Skeletal muscle tissue (tissue), 4 donors: Measurements from ENCODE around the gene CLPSL1. TPM values are rescaled to one million over a fixed set of nuclear protein-coding genes. Genes with fewer than 3 reads are reported as not detected.
"Not testable (repeated sequence)": the region's sequence is repeated elsewhere in the genome, so short reads cannot be mapped to it uniquely, and the experiment has no call there.

Experiments used
- H3K27ac ChIP-seq: one replicate; pipeline ENCODE4 v1.7.0; 2013; ENCODE audit warnings: mild to moderate bottlenecking, low read depth, low read length, inconsistent platforms
- H3K27me3 ChIP-seq, 3 donors: one replicate each; pipeline ENCODE4 v1.7.0; 2013; ENCODE audit warnings: low read length in 3 of 3; ENCODE audit not compliant: control insufficient read depth in 3 of 3, insufficient read depth in 3 of 3
- H3K36me3 ChIP-seq, 3 donors: one replicate each; pipeline ENCODE4 v1.7.0; 2013; ENCODE audit warnings: low read length in 3 of 3; ENCODE audit not compliant: control insufficient read depth in 3 of 3, insufficient read depth in 3 of 3
- H3K4me1 ChIP-seq, 3 donors: one replicate each; pipeline ENCODE4 v1.7.0; 2013; ENCODE audit warnings: low read length in 3 of 3, mild to moderate bottlenecking in 3 of 3; ENCODE audit not compliant: control insufficient read depth in 3 of 3, insufficient read depth in 3 of 3
- H3K4me3 ChIP-seq, 3 donors: one replicate each; pipeline ENCODE4 v1.7.0; 2013; ENCODE audit warnings: low read length in 3 of 3
- H3K9ac ChIP-seq, 3 donors: one replicate each; pipeline ENCODE4 v1.7.0; 2013; ENCODE audit warnings: low read length in 3 of 3, mild to moderate bottlenecking in 3 of 3, moderate library complexity in 2 of 3, low read depth in 1 of 3
- H3K9me3 ChIP-seq, 3 donors: one replicate each; pipeline ENCODE4 v1.7.0; 2013; ENCODE audit warnings: low read length in 3 of 3; ENCODE audit not compliant: control insufficient read depth in 3 of 3
- total RNA-seq: library from RNA; depleted of rRNA; stranded (reverse); fragments of >200 nt; gene quantifications from one replicate; pipeline ENCODE4 v1.2.3, GENCODE V29; 2014
- donor health status: Osteomylitis.

CLPSL1 gene, protein sequence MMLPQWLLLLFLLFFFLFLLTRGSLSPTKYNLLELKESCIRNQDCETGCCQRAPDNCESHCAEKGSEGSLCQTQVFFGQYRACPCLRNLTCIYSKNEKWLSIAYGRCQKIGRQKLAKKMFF
- not detected for total RNA-seq

DNA sequence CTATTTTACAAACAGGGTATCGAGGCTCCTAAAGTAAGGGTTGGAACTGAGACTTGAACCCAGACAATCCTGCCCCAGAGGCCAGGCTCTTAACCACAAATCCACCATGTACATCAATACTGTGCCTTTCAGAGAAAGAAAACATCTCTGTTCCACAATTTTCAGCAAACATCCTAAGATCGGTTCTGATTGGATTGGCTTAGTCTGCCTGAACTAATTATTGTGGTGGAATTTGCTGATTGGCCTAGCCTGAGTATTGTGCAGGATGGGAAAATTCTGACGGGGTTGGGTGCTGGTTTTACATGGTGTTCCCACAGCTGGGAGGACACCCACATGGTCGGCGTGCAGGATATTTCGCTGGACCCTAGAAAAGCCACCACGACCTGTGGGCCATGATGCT lies at the start of gene CLPSL1:
Gene CLPSL1 (plus strand): TSS at position 301 of the 400 bp plus-strand sequence. CDS start 92 bp downstream, at position 393.
- Histone ChIP-seq H3K27ac (no peak within 1 kb of the TSS), H3K9ac (no peak within 1 kb of the TSS), H3K9me3 (no peaks in the 10 kb centered on the region), H3K36me3 (no peaks in the 10 kb centered on the region), H3K27me3 (peaks cover 25 to 54% (median 26%) of the 10 kb centered on the region in 3 donors), H3K4me3 (no peak within 1 kb of the TSS), H3K4me1 (no peaks in the 10 kb centered on the region)

- Histone ChIP-seq H3K9me3 (no peaks in the 10 kb centered on the region), H3K4me1 (peaks cover 55 to 74% (median 56%) of the 10 kb centered on the region in 3 donors), H3K27ac (peak overlapping the region; percentile 98), H3K36me3 (no peaks in the 10 kb centered on the region), H3K27me3 (no peaks in the 10 kb centered on the region), H3K9ac (peak overlapping the region; percentile 81 to 95 (median 89)), H3K4me3 (peak overlapping the region; percentile 80 to 92 (median 85))
These were observed 49.4 kb upstream of the CLPSL1 start for GRCh38 chr6:35731414-35731735.

DNA sequence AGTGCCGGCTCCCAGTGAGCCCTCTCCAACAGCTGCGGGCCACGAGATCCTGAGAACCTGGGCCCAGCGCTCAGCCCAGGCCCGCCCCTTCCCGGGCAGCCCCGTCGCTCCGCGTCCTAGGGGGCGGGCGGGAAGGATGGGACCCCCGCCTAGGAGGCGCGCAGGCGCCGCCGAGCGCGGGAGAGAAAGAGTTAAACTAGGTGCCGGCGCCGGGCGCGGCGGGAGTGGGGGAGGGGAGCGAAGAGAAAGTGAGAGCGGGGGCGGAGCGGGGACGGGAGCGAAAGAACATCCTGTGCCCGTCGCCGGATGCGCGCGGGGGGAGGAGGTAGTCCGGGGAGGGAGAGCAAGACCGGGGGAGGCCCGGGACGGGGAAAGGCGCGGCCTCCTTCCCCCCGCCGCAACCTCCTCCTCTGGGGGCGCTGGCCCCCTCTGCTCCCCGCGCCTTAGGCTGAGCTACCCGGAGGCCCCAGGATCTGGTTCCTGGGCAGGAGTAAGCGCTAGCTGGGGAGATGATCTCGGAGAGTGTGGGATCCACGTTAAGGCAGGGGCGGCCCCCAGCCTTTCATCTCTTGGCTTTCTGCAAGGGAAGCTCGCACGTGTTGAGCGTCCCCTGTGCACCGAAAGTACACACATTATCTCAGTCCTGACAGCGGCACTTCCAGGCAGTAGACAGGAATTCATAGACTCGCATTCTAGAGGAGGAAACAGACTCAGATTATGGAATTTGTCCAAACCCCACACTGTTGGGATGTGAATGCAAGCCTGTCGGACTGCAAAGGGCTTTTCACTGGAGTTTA lies 48.9 kb upstream of the CLPSL1 start:
- H3K4me1 ChIP-seq: peaks cover 50 to 69% (median 51%) of the 10 kb centered on the region in 3 donors
- H3K9me3 ChIP-seq: no peaks in the 10 kb centered on the region
- H3K9ac ChIP-seq: peak overlapping the region; percentile 83 to 95 (median 89)

GRCh38 chr6:35733633-35734032 lies 47.2 kb upstream of the CLPSL1 start:
- Histone ChIP-seq H3K4me1 (peaks cover 35 to 63% (median 40%) of the 10 kb centered on the region in 3 donors), H3K27me3 (no peaks in the 10 kb centered on the region), H3K4me3 (no peak overlapping the region), H3K9me3 (no peaks in the 10 kb centered on the region), H3K36me3 (no peaks in the 10 kb centered on the region), H3K9ac (peak overlapping the region in 1 of 3 donors; percentile 43), H3K27ac (no peak overlapping the region)

More for the DNA sequence above, 48.9 kb upstream of the CLPSL1 start:
- Histone ChIP-seq H3K27ac (peak overlapping the region; percentile 98), H3K4me3 (peak overlapping the region; percentile 80 to 92 (median 85)), H3K27me3 (no peaks in the 10 kb centered on the region), H3K36me3 (no peaks in the 10 kb centered on the region)

DNA sequence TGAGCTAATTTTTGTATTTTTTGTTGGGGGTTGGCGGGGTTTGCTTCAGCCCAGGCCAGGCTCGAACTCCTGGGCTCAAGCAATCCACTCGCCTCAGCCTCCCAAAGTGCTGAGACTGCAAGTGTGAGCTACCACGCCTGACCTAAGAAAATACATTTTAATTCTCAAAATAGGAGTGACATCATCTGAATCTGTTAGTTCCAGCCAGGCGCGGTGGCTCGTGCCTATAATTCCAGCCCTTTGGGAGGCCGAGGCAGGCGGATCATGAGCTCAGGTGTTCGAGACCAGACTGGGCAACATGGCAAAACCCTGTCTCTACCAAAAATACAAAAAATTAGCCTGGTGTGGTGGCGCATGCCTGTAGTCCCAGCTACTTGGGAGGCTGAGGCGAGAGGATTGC lies 46.5 kb upstream of the CLPSL1 start:
- not testable (repeated sequence) for H3K4me3 ChIP-seq, H3K36me3 ChIP-seq, H3K27ac ChIP-seq, H3K27me3 ChIP-seq, H3K9me3 ChIP-seq, H3K9ac ChIP-seq
- H3K4me1 ChIP-seq: peaks cover 28 to 57% (median 33%) of the 10 kb centered on the region in 3 donors

GRCh38 chr6:35735452-35735851 lies 45.4 kb upstream of the CLPSL1 start:
- Histone ChIP-seq H3K36me3 (no peaks in the 10 kb centered on the region), H3K9ac (peak overlapping the region in 1 of 3 donors; percentile 45), H3K27me3 (no peaks in the 10 kb centered on the region), H3K4me3 (no peak overlapping the region), H3K4me1 (peaks cover 23 to 50% (median 27%) of the 10 kb centered on the region in 3 donors), H3K27ac (no peak overlapping the region), H3K9me3 (no peaks in the 10 kb centered on the region)

- Histone ChIP-seq H3K9me3 (no peaks in the 10 kb centered on the region), H3K4me1 (peaks cover 17 to 43% (median 23%) of the 10 kb centered on the region in 3 donors), H3K27me3 (no peaks in the 10 kb centered on the region), H3K27ac (no peak overlapping the region), H3K4me3 (no peak overlapping the region), H3K9ac (no peak overlapping the region), H3K36me3 (no peaks in the 10 kb centered on the region)
These were observed 44.4 kb upstream of the CLPSL1 start for GRCh38 chr6:35736253-35736894.

DNA sequence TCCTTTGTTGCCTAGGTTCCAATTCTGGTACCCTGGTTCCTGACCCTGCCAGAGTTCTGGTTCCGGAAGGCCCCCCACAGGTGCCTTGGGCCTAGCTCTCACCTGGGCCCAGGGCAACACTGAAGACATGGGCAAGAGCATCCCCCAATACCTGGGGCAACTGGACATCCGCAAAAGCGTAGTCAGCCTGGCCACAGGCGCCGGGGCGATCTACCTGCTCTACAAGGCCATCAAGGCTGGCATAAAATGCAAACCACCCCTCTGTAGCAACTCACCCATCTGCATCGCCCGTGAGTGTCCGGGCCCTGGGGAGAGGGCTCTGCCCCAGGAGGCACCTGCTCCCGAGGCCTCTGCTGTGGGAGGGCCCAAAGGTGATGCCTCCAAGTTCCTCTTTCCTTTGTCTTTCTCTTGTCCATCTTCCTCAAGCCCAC lies 43.8 kb upstream of the CLPSL1 start, which contains the start of gene ARMC12:
Gene ARMC12 (plus strand): TSS at position 51 of the 431 bp plus-strand sequence. CDS start 77 bp downstream, at position 128.
- no peak within 1 kb of the TSS for H3K9ac ChIP-seq
- no peaks in the 10 kb centered on the region for H3K36me3 ChIP-seq
- no peak within 1 kb of the TSS for H3K4me3 ChIP-seq
- no peak within 1 kb of the TSS for H3K27ac ChIP-seq
- H3K9me3 ChIP-seq: no peaks in the 10 kb centered on the region
- no peaks in the 10 kb centered on the region for H3K27me3 ChIP-seq
- peaks cover 17 to 42% (median 22%) of the 10 kb centered on the region in 3 donors for H3K4me1 ChIP-seq

GRCh38 chr6:35737413-35738211 lies 43.2 kb upstream of the CLPSL1 start:
- Histone ChIP-seq H3K27ac (no peak overlapping the region), H3K9ac (no peak overlapping the region), H3K27me3 (no peaks in the 10 kb centered on the region), H3K36me3 (no peaks in the 10 kb centered on the region), H3K4me3 (no peak overlapping the region), H3K9me3 (no peaks in the 10 kb centered on the region), H3K4me1 (peaks cover 11 to 36% (median 16%) of the 10 kb centered on the region in 3 donors)
